ENCODE measurements around the gene ADCY9. TPM values are rescaled to one million over a fixed set of nuclear protein-coding genes. Genes with fewer than 3 reads are reported as not detected.

The ADCY9 gene
- polyA plus RNA-seq, 3 donors = 0.44 to 9.3 (median 0.67) TPM

DNA sequence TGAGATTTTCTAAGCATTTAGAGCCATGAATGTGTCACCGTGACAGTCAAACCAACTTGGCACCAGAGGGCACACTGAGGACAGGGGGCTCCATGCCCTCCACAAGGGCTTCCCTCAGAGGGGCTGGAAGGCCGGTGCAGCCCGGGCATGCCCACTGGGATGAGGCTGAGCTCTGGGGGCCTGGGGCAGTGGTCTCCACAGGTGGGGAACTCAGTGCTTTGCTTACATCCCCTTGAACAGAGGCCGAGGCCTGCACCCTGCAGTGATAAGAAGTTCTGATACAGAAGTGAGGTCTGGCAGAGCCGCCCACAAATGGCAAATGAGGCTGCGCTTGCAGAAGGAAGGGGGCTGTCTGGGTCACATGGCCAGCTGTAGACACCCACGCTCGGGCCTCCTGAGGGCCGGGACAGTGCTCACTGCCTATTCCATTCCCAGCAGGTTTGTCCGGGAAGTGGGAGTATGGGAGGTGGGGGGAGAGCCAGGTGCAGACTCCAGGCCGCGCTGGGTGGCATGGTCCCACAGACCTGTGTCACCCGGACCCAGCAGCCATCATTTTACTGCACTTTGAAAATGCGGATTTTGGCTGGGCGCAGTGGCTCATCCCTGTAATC, 118.9 kb downstream of the ADCY9 start:
- H3K4me3 Mint-ChIP-seq = no peak overlapping the region

DNA sequence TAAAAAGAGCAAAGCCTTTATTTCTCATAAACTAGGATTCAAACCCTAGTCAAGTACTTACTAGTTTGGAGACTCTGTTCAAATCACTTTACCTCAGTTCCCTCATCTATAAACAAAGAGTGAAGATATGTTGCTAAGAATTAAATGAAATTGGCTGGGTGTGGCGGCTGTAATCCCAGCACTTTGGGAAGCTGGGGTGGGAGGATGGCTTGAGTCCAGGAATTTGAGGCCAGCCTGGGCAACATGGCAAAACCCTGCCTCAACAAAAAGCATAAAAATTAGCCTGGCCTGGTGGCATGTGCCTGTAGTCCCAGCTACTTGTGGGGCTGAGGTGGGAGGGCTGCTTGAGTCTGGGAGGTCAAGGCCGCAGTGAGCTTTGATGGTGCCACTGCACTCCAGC, 121.2 kb downstream of the ADCY9 start:
- H4K20me1 ChIP-seq (ENCODE audit: insufficient read depth, low read length) = no peaks in the 10 kb centered on the region
- WGBS (ENCODE audit: insufficient coverage) = no CpG with 5 or more reads among the region's 2 CpGs
- H3K79me2 ChIP-seq (ENCODE audit: insufficient read depth, low read length) = no peaks in the 10 kb centered on the region
- no peaks in the 10 kb centered on the region for H3K9me3 Mint-ChIP-seq
- no peaks in the 10 kb centered on the region for H3K9me3 ChIP-seq (replicated peaks in 1 of 2; ENCODE audit: control insufficient read depth in 1 of 2, insufficient read depth in 1 of 2, low read length in 2 of 2)
- no peaks in the 10 kb centered on the region for H3K27me3 ChIP-seq (ENCODE audit: control insufficient read depth in 2 of 2, insufficient read depth in 2 of 2, low read length in 2 of 2)
- H3K27ac Mint-ChIP-seq = no peak overlapping the region
- H3K36me3 Mint-ChIP-seq = peaks cover 23 to 32% of the 10 kb centered on the region in 2 donors
- DNase-seq = no peak
- intact Hi-C loops (cut with micrococcal nuclease) = no loop called here
- H3K4me3 Mint-ChIP-seq = no peak overlapping the region
- no peak overlapping the region for H2AFZ ChIP-seq (ENCODE audit: insufficient read depth, low read depth, low read length, poor library complexity, severe bottlenecking)
- peaks cover 4% of the 10 kb centered on the region for H3K4me1 Mint-ChIP-seq
- no peak overlapping the region for H3K4me3 ChIP-seq (replicated peaks in 1 of 3; ENCODE audit: low read depth in 2 of 3, low read length in 3 of 3)
- no peak overlapping the region for H3K4me2 ChIP-seq (replicated peaks; ENCODE audit: extremely low read depth, low read length, poor library complexity, severe bottlenecking)
- H3K36me3 ChIP-seq (replicated peaks in 1 of 2; ENCODE audit: control insufficient read depth in 1 of 2, insufficient read depth in 2 of 2, low read length in 2 of 2) = no peaks in the 10 kb centered on the region
- no peak overlapping the region for H3K9ac ChIP-seq (ENCODE audit: insufficient read depth, low read length, poor library complexity, severe bottlenecking)
- peaks cover 0 to 3% (median 0%) of the 10 kb centered on the region in 3 donors for H3K27me3 Mint-ChIP-seq (ENCODE audit: low read depth in 3 of 3)
- TF ChIP-seq, protein P1, sequence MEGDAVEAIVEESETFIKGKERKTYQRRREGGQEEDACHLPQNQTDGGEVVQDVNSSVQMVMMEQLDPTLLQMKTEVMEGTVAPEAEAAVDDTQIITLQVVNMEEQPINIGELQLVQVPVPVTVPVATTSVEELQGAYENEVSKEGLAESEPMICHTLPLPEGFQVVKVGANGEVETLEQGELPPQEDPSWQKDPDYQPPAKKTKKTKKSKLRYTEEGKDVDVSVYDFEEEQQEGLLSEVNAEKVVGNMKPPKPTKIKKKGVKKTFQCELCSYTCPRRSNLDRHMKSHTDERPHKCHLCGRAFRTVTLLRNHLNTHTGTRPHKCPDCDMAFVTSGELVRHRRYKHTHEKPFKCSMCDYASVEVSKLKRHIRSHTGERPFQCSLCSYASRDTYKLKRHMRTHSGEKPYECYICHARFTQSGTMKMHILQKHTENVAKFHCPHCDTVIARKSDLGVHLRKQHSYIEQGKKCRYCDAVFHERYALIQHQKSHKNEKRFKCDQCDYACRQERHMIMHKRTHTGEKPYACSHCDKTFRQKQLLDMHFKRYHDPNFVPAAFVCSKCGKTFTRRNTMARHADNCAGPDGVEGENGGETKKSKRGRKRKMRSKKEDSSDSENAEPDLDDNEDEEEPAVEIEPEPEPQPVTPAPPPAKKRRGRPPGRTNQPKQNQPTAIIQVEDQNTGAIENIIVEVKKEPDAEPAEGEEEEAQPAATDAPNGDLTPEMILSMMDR (IDR thresholded peaks at IDR 0.05) = no peak
- no peak overlapping the region for H3K27ac ChIP-seq (ENCODE audit: low read depth in 1 of 2, low read length in 2 of 2)
- H3K4me1 ChIP-seq (ENCODE audit: control insufficient read depth in 1 of 2, insufficient read depth in 2 of 2, low read length in 2 of 2) = peaks cover 0 to 8% of the 10 kb centered on the region in 2 donors

More for the DNA sequence above, 118.9 kb downstream of the ADCY9 start:
- Histone ChIP-seq H4K20me1 (ENCODE audit: insufficient read depth, low read length) (no peaks in the 10 kb centered on the region), H3K79me2 (ENCODE audit: insufficient read depth, low read length) (no peaks in the 10 kb centered on the region), H3K4me1 (ENCODE audit: control insufficient read depth in 1 of 2, insufficient read depth in 2 of 2, low read length in 2 of 2) (peaks cover 2 to 10% of the 10 kb centered on the region in 2 donors), H2AFZ (ENCODE audit: insufficient read depth, low read depth, low read length, poor library complexity, severe bottlenecking) (no peak overlapping the region), H3K27ac (ENCODE audit: low read depth in 1 of 2, low read length in 2 of 2) (no peak overlapping the region), H3K9ac (ENCODE audit: insufficient read depth, low read length, poor library complexity, severe bottlenecking) (no peak overlapping the region), H3K27me3 (ENCODE audit: control insufficient read depth in 2 of 2, insufficient read depth in 2 of 2, low read length in 2 of 2) (no peaks in the 10 kb centered on the region), H3K4me2 (replicated peaks; ENCODE audit: extremely low read depth, low read length, poor library complexity, severe bottlenecking) (no peak overlapping the region), H3K4me3 (replicated peaks in 1 of 3; ENCODE audit: low read depth in 2 of 3, low read length in 3 of 3) (no peak overlapping the region), H3K36me3 (replicated peaks in 1 of 2; ENCODE audit: control insufficient read depth in 1 of 2, insufficient read depth in 2 of 2, low read length in 2 of 2) (no peaks in the 10 kb centered on the region), H3K9me3 (replicated peaks in 1 of 2; ENCODE audit: control insufficient read depth in 1 of 2, insufficient read depth in 1 of 2, low read length in 2 of 2) (no peaks in the 10 kb centered on the region)
- Mint-ChIP-seq H3K4me1 (peaks cover 5% of the 10 kb centered on the region), H3K27me3 (ENCODE audit: low read depth in 3 of 3) (peaks cover 0 to 2% (median 0%) of the 10 kb centered on the region in 3 donors), H3K9me3 (no peaks in the 10 kb centered on the region), H3K27ac (peak overlapping the region in 1 of 7 donors; percentile 36), H3K36me3 (peaks cover 9 to 18% of the 10 kb centered on the region in 2 donors)
- WGBS (ENCODE audit: insufficient coverage) = 93% methylated on average over 13 of the region's 15 CpGs
- intact Hi-C loops (cut with micrococcal nuclease) = no loop called here
- no peak for DNase-seq
- TF ChIP-seq, protein P1 (IDR thresholded peaks at IDR 0.05) = no peak

Measured in CD14-positive monocyte (primary cell).